Stimulated activated naive B cell treated with anti-CD40 and anti-IgM and Interleukin-4, amounts not matched to agents 10 μg/mL and 1 μg/mL and 100 μg/mL, for 72 hours (primary cell): ENCODE results near the gene GGA3.
A peak's percentile ranks its signal among the peaks of the same experiment; 100 is the strongest.
"Not testable (repeated sequence)": the region's sequence is repeated elsewhere in the genome, so short reads cannot be mapped to it uniquely, and the experiment has no call there.

Experiments used
- ATAC-seq, 2 donors: fragments of 150-1000 bp; cut with Tn5 transposase; replicated peaks; 2 replicates each; pipeline ENCODE4 v1.10.0; 2021; ENCODE audit warnings: moderate library complexity in 1 of 2
- DNase-seq: peaks from one replicate; pipeline ENCODE4 v3.0.0; 2021
- H3K27ac Mint-ChIP-seq: one replicate; pipeline ENCODE4 v1.8.0; 2022; ENCODE audit warnings: mild to moderate bottlenecking, mixed read lengths
- H3K27me3 Mint-ChIP-seq, 2 donors: one replicate each; pipeline ENCODE4 v1.8.0; 2022; ENCODE audit warnings: mixed read lengths in 2 of 2
- H3K36me3 Mint-ChIP-seq, 2 donors: one replicate each; pipeline ENCODE4 v1.8.0; 2022; ENCODE audit warnings: mixed read lengths in 2 of 2, mild to moderate bottlenecking in 1 of 2
- H3K4me1 Mint-ChIP-seq, 2 donors: one replicate each; pipeline ENCODE4 v1.8.0; 2022; ENCODE audit warnings: mixed read lengths in 2 of 2, mild to moderate bottlenecking in 1 of 2
- H3K4me3 Mint-ChIP-seq, 2 donors: one replicate each; pipeline ENCODE4 v1.8.0; 2022; ENCODE audit warnings: mild to moderate bottlenecking in 2 of 2, mixed read lengths in 2 of 2, moderate library complexity in 1 of 2
- H3K9me3 Mint-ChIP-seq, 2 donors: one replicate each; pipeline ENCODE4 v1.8.0; 2022; ENCODE audit warnings: mixed read lengths in 2 of 2, mild to moderate bottlenecking in 1 of 2

Gene GGA3

DNA sequence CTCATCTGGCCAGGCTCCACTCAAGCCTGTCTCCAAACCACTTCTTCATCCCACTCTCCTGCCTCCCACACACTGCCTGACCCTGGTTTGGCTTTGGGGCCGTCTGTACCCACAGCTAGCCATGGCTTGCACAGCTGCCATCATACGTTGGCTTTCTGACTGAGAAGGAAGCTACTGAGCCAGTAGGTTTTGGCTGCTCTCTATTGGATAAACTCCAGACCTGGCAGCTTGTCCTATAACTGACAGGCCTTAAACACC lies 5.7 kb upstream of the GGA3 start:
- Mint-ChIP-seq H3K27ac (peak overlapping the region; percentile 33), H3K4me1 (peaks cover 23 to 60% of the 10 kb centered on the region in 2 donors)

DNA sequence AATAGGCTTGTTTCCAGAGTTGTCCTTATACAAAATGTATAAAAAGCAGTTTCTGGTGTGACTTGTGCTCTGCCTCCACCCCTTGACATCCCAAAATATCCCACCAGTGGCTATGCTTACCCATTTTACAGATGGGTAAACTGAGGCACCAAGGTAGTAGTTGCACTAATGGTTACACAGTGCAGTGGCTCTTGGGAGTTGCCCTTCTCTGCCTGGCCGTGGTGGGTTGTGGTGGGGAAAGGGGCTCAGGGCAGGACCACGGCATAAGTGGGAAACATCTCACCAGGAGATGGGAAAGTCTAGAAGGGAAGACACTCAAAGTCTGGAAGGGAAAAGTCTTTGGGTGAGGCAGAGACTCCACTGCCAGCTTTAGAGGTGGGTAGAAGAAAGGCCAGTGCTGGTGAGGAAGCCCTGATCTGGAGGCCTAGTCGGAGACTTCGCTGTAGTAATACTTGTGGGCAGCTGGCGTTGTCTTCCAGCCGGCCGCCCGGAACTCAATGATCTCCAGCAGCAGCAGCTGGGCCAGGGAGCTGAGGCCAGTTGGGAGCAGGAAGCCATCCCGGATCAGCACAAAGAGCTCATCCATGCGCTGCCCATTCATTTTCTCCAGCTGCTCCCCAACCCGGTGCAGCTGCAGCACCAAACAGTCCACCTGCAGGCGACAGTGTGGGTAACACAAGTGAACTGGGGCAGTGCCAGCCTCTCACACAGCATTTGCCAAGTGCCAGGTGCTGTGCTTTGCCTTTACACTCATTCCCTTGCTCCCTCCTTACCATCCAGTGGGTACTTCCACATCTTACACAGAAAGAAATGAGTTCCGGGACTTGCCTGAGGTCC lies 5.1 kb upstream of the GGA3 start:
- ATAC-seq, result no peak
- H3K4me3 Mint-ChIP-seq, result no peak overlapping the region
- H3K27ac Mint-ChIP-seq, result no peak overlapping the region
- no peak for DNase-seq
- H3K4me1 Mint-ChIP-seq, result peaks cover 20 to 55% of the 10 kb centered on the region in 2 donors
- H3K27me3 Mint-ChIP-seq, result no peaks in the 10 kb centered on the region
- no peaks in the 10 kb centered on the region for H3K9me3 Mint-ChIP-seq
- H3K36me3 Mint-ChIP-seq, result peaks cover 32 to 36% of the 10 kb centered on the region in 2 donors

More for the DNA sequence above, 5.7 kb upstream of the GGA3 start:
- DNase-seq (no peak), ATAC-seq (no peak)
- H3K27me3 Mint-ChIP-seq, result no peaks in the 10 kb centered on the region
- H3K4me3 Mint-ChIP-seq, result no peak overlapping the region
- peaks cover 31 to 35% of the 10 kb centered on the region in 2 donors for H3K36me3 Mint-ChIP-seq
- no peaks in the 10 kb centered on the region for H3K9me3 Mint-ChIP-seq

DNA sequence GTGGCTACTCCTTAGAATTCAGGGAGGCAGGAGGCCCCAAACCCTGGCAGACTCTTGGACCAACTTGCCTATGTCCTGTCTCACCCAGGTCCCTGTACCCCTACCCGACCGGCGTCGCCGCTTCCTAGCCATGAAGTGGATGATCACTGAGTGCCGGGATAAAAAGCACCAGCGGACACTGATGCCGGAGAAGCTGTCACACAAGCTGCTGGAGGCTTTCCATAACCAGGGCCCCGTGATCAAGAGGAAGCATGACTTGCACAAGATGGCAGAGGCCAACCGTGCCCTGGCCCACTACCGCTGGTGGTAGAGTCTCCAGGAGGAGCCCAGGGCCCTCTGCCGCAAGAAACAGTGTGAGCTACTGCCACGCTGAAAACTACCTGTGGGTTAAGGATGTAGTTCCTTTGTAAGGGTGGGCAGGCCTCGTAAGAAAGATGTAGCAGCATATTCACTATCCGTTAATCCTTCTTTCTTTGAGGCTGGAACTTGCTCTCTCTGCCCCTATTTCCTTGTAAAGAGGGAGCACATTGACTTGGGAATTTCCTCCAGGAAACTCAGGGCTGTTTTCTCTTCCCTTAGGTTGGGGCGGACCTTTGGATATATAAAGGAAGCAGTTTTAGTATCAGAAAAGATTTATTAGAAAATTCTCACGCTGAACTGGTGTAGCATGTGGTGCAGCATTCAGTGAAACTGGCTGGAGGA lies 4.4 kb upstream of the GGA3 start:
- H3K36me3 Mint-ChIP-seq, result peaks cover 33 to 40% of the 10 kb centered on the region in 2 donors
- DNase-seq, result no peak

DNA sequence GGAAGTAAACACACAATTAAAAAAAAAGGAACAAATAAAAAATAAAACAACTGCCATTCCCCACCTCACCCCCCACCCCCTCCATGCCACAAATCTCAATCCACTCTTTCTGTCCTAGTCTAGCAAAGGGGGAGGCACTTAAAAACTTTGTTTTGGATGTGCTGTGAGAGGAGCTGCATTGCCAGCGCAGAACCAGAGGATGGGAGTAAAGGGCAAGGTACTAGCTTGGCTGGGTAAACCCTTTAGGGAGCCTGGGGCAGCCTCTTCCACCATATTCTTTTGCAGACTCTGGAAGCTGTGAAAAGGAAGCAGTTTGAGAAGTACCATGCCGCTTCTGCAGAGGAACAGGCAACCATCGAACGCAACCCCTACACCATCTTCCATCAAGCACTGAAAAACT lies 1.6 kb upstream of the GGA3 start:
- DNase-seq, result no peak
- H3K27me3 Mint-ChIP-seq, result no peaks in the 10 kb centered on the region
- H3K36me3 Mint-ChIP-seq, result peaks cover 38 to 47% of the 10 kb centered on the region in 2 donors
- peak overlapping the region; percentile 100 for H3K27ac Mint-ChIP-seq
- H3K9me3 Mint-ChIP-seq, result no peaks in the 10 kb centered on the region
- peak overlapping the region; percentile 50 to 99 for H3K4me3 Mint-ChIP-seq
- no peak for ATAC-seq
- peaks cover 20 to 68% of the 10 kb centered on the region in 2 donors for H3K4me1 Mint-ChIP-seq

More for the DNA sequence above, 4.4 kb upstream of the GGA3 start:
- ATAC-seq, result no peak
- Mint-ChIP-seq H3K4me1 (peaks cover 20 to 59% of the 10 kb centered on the region in 2 donors), H3K27me3 (no peaks in the 10 kb centered on the region), H3K9me3 (no peaks in the 10 kb centered on the region), H3K27ac (no peak overlapping the region), H3K4me3 (no peak overlapping the region)

DNA sequence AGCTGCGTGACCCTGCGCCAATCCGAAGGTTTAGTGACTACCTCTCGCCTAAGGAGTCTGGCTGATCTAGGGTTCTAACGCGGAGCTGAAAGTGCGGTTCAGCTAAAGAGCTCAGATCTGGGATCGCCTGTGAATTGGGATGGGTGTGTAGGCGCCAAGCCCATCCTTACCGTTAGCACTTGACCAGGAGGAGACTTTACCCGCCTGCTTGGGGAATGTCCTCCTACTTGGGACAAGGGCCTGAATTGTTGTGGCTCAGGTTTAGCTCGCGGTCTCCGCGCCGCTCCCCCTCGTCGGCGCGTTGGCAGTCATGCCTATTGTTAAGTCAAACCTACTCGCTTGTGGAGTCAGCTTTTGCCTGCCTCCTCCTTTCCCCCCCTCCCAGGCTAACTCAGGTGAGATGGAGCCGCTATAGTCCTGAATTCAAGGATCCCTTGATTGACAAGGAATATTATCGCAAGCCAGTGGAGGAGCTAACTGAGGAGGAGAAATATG lies 753 bp upstream of the GGA3 start:
- H3K4me1 Mint-ChIP-seq, result peaks cover 26 to 68% of the 10 kb centered on the region in 2 donors
- ATAC-seq (peak; percentile 26 to 28), DNase-seq (no peak)
- H3K9me3 Mint-ChIP-seq, result no peaks in the 10 kb centered on the region
- peak overlapping the region; percentile 89 to 99 for H3K4me3 Mint-ChIP-seq
- no peaks in the 10 kb centered on the region for H3K27me3 Mint-ChIP-seq
- H3K36me3 Mint-ChIP-seq, result peaks cover 30 to 42% of the 10 kb centered on the region in 2 donors
- H3K27ac Mint-ChIP-seq, result peak overlapping the region; percentile 100

DNA sequence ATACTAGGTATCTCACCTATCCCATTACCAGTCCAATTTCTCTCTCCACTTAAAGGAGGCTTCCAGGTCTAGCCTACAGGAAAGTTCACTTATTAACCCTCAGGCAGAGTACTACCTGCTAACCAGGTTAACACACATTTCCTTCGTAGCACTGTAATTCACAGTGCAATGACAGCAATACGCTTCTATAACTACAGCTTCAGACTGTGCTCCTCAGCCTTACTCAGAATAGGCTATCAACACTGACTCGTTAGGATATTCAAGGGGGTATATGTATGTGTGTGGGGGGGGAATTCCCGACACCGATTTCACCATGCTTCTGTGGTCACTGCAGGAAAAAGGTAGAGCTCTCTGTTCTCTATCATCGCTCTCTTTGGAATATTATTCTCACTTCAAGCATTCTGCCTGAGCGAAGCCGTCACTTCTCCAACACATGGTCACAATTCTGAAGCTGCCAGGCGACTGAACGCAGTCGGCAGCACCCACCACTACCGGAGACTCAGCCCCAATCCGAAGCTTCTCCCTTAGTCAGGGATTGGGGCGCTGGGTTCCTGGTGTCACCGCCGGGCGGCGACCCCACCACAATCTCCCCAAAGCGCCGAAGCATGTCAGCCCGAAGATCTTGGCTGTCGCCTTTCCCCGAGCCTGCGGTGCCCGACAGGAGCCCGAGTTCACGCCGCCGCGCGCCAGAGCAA lies 618 bp downstream of the GGA3 start:
- H3K4me3 Mint-ChIP-seq, result peak overlapping the region; percentile 89 to 99
- DNase-seq (no peak), ATAC-seq (peak; percentile 42 to 62)
- no peaks in the 10 kb centered on the region for H3K27me3 Mint-ChIP-seq
- no peaks in the 10 kb centered on the region for H3K9me3 Mint-ChIP-seq
- peaks cover 33 to 76% of the 10 kb centered on the region in 2 donors for H3K4me1 Mint-ChIP-seq
- H3K27ac Mint-ChIP-seq, result peak overlapping the region; percentile 100
- peaks cover 25 to 38% of the 10 kb centered on the region in 2 donors for H3K36me3 Mint-ChIP-seq

DNA sequence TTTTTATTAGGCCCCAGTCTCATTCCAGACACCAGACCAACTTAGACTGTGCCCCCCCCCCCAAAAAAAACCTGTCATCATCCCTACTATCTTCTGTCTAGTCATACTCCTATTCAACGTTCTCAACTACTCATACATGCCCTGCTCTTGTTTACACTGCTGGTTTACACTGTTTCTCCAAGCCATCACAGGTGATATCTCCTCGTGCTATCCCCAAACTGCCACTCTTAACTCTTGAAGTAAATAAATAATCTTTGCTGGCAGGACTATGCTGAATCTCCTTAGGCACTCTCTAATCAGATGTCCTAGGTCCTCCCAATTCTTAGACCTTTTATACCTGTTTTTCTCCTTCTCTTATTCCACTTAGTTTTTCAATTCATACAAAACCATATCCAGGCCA lies 4.2 kb downstream of the GGA3 start:
- H3K36me3 Mint-ChIP-seq, result peaks cover 17 to 43% of the 10 kb centered on the region in 2 donors
- H3K4me1 Mint-ChIP-seq, result peaks cover 59 to 92% of the 10 kb centered on the region in 2 donors
- not testable (repeated sequence) for DNase-seq, H3K27ac Mint-ChIP-seq, H3K27me3 Mint-ChIP-seq, ATAC-seq, H3K4me3 Mint-ChIP-seq, H3K9me3 Mint-ChIP-seq

DNA sequence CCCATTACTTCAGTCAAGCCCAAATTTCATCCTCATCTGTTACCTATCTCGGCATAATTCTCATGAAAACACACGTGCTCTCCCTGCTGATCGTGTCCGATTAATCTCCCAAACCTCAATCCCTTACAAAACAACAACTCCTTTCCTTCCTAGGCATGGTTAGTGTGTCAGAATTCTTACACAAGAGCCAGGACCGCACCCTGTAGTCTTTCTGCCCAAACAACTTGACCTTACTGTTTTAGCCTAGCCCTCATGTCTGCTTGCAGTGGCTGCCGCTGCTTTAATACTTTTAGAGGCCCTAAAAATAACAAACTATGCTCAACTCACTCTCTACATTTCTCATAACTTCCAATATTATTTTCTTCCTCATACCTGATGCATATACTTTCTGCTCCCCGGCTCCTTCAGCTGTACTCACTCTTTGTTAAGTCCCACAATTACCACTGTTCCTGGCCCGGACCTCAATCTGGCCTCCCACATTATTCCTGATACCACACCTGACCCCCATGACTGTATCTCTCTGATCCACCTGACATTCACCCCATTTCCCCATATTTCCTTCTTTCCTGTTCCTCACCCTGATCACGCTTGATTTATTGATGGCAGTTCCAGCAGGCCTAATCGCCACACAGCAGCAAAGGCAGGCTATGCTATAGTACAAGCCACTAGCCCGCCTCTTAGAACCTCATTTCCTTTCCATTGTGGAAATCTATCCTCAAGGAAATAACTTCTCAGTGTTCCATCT lies 5.3 kb downstream of the GGA3 start:
- H3K9me3 Mint-ChIP-seq, DNase-seq, ATAC-seq, H3K27me3 Mint-ChIP-seq: not testable (repeated sequence)
- H3K27ac Mint-ChIP-seq, result peak overlapping the region; percentile 53
- peaks cover 66 to 99% of the 10 kb centered on the region in 2 donors for H3K4me1 Mint-ChIP-seq
- peaks cover 13 to 41% of the 10 kb centered on the region in 2 donors for H3K36me3 Mint-ChIP-seq
- peak overlapping the region in 1 of 2 donors; percentile 33 for H3K4me3 Mint-ChIP-seq

DNA sequence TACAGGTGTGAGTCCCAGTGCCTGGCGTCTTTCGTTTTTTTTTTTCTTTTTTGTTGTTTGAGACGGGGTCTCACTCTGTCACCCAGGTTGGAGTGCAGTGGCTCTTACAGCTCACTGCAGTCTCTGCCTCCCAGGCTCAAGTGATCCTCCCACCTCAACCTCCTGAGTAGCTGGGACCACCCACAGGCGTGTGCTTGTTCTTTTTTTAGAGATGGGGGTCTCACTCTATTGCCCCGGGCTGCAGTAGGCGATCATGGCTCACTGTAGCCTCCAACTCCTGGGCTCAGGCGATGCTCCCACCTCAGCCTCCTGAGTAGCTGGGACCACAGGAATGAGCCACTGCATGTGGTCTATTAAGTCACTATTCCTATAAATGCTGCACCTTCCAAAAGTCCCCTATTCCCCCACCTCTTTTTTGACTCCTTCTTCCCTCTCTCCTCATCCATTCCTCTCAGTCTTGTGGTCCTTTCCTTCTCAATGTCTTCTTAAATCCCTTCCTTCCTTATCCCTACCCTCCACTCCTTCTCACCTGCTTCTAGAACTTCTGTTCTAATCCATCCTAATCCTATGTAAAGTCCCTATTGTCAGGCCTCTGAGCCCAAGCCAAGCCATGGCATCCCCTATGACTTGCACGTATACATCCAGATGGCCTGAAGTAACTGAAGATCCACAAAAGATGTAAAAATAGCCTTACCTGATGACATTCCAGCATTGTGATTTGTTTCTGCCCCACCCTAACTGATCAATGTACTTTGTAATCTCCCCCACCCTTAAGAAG lies 9.2 kb downstream of the GGA3 start:
- ATAC-seq (no peak), DNase-seq (no peak)
- Mint-ChIP-seq H3K4me3 (peak overlapping the region; percentile 50 to 74), H3K9me3 (no peaks in the 10 kb centered on the region), H3K36me3 (peaks cover 14 to 31% of the 10 kb centered on the region in 2 donors), H3K27ac (peak overlapping the region; percentile 94), H3K4me1 (peaks cover 71 to 90% of the 10 kb centered on the region in 2 donors), H3K27me3 (no peaks in the 10 kb centered on the region)

DNA sequence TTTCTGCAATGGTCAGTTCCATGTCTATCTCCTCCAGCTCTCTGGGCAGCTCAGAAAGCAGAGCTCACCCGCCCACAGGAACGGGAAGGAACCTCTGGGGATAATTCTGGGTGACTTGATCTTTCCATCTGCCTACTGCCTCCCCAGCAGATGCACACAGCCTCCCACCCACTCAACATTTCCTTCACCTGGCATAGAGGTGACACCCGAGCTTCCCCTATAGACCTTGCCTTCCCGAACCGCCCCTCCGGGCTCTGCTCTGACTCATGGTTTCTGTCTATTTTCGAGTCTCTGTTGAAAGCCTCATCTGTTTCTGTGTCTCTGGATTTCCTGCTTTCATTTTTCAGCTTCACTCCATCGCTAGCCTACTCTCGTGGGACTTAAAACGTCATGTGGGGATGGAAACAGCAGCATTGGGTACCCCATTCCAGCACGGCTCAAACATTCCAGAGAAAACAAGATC lies 11.4 kb downstream of the GGA3 start:
- H3K27me3 Mint-ChIP-seq, result no peaks in the 10 kb centered on the region
- H3K27ac Mint-ChIP-seq, result peak overlapping the region; percentile 98
- ATAC-seq (peak; percentile 94 to 96), DNase-seq (peak; percentile 79)
- H3K4me3 Mint-ChIP-seq, result peak overlapping the region; percentile 78 to 83
- H3K9me3 Mint-ChIP-seq, result no peaks in the 10 kb centered on the region
- H3K36me3 Mint-ChIP-seq, result peaks cover 22 to 47% of the 10 kb centered on the region in 2 donors
- H3K4me1 Mint-ChIP-seq, result peaks cover 63 to 85% of the 10 kb centered on the region in 2 donors

DNA sequence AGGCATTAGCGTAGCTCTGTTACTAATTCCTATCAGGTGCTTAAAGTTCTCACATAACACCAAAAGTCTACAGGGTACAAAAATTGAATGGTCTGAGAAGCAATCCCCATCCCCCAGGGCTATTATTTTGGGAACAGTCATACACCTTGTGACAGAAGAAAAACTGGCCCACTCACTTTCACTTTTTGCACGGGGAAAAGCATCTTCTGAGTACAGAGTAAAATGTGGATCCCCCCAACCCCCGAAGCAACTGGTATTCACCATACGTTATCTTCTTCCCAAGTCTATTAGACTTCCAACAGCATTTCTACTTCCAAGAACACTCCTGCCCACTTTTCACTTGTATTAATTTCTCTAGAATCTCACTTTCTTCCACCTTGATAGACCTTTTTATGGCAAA lies 11.8 kb downstream of the GGA3 start:
- H3K4me1 Mint-ChIP-seq, result peaks cover 61 to 83% of the 10 kb centered on the region in 2 donors
- H3K27ac Mint-ChIP-seq, result peak overlapping the region; percentile 98
- peak overlapping the region; percentile 78 to 83 for H3K4me3 Mint-ChIP-seq
- ATAC-seq (peak; percentile 24 to 40), DNase-seq (no peak)
- peaks cover 22 to 49% of the 10 kb centered on the region in 2 donors for H3K36me3 Mint-ChIP-seq
- no peaks in the 10 kb centered on the region for H3K9me3 Mint-ChIP-seq
- no peaks in the 10 kb centered on the region for H3K27me3 Mint-ChIP-seq

DNA sequence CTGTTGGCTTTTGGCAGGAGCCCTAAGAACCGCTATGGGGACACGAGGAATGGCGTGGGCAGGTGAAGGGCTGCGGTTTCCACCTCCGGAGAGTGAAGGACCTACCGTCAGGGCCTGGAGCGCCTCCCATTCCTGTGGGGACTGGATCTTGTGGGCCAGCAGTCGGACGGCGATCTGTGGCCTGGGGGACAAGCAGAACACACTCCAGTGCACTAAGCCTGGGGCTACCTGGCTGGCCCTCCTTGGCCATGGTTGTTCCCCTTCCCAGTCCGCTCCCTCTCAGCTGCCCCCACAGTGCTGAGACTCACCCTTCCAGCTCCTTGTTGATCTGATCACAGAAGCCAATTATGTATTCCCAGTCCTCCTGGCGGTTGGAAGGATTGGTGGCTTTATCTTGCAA lies 15.0 kb downstream of the GGA3 start:
- Mint-ChIP-seq H3K36me3 (peaks cover 40 to 51% of the 10 kb centered on the region in 2 donors), H3K9me3 (no peaks in the 10 kb centered on the region), H3K27ac (peak overlapping the region; percentile 15), H3K27me3 (no peaks in the 10 kb centered on the region), H3K4me1 (peaks cover 56 to 81% of the 10 kb centered on the region in 2 donors), H3K4me3 (no peak overlapping the region)
- ATAC-seq (no peak), DNase-seq (no peak)

DNA sequence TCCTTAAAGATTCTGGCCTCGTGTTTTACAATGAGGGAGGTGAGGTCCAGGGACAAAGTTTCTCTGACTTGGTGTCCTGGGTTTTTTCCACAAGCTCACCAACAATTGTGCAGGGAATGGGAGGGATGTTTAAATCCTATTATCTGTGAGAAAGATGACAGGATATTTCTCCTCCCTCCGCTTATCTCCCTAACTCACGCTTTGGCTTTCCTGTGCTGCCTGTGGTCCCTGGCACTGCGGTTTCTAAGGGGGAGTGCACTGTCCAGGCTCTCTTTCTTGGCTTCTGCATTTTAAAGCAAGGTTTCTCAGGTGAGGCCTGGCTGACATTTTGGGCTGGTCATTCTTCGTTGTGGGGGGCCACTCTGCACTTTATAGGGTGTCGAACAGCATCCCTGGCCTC lies 16.4 kb downstream of the GGA3 start:
- ATAC-seq (no peak), DNase-seq (no peak)
- Mint-ChIP-seq H3K27ac (peak overlapping the region; percentile 91), H3K36me3 (peaks cover 48 to 61% of the 10 kb centered on the region in 2 donors), H3K27me3 (no peaks in the 10 kb centered on the region), H3K9me3 (no peaks in the 10 kb centered on the region), H3K4me1 (peaks cover 53 to 78% of the 10 kb centered on the region in 2 donors), H3K4me3 (no peak overlapping the region)
